Activated T-helper 1 cell treated with anti-CD3 and anti-CD28 coated beads, Interleukin-2, amount 50 U/mL, for 16 hours (primary cell): ENCODE results near the gene TOM1L2.

Source experiments
- DNase-seq, 2 donors: peaks; one replicate each; pipeline ENCODE4 v3.0.0-alpha.2; 2020; ENCODE audit warnings: low read depth in 1 of 2, low spot score in 1 of 2

The TOM1L2 gene

GRCh38 chr17:17836818-17837379 lies 135.3 kb downstream of the TOM1L2 start, which contains the start of gene SREBF1:
SREBF1 (minus strand) TSS chr17:17836986; CDS start chr17:17836817, 169 bp downstream.
- peak in 1 of 2 donors; percentile 48 for DNase-seq

GRCh38 chr17:17836250-17836817 lies 135.9 kb downstream of the TOM1L2 start:
- peak; percentile 95 for DNase-seq

GRCh38 chr17:17835415-17836249 lies 136.6 kb downstream of the TOM1L2 start:
- DNase-seq = no peak

- no peak for DNase-seq
These were observed 137.2 kb downstream of the TOM1L2 start for GRCh38 chr17:17834974-17835373.

- no peak for DNase-seq
These were observed 138.4 kb downstream of the TOM1L2 start for GRCh38 chr17:17833658-17834357.

- DNase-seq = no peak
These were observed 140.2 kb downstream of the TOM1L2 start for GRCh38 chr17:17832032-17832363.

- no peak for DNase-seq
These were observed 140.8 kb downstream of the TOM1L2 start for GRCh38 chr17:17831208-17832031.

- DNase-seq = no peak
These were observed 141.4 kb downstream of the TOM1L2 start for GRCh38 chr17:17830740-17831207.

GRCh38 chr17:17830269-17830567 lies 142.0 kb downstream of the TOM1L2 start:
- DNase-seq = no peak

- no peak for DNase-seq
These were observed 144.2 kb downstream of the TOM1L2 start for GRCh38 chr17:17827826-17828621.

- DNase-seq = no peak
These were observed 145.0 kb downstream of the TOM1L2 start for GRCh38 chr17:17826942-17827785.

- DNase-seq = no peak
These were observed 145.9 kb downstream of the TOM1L2 start for GRCh38 chr17:17826342-17826713.

- no peak for DNase-seq
These were observed 147.2 kb downstream of the TOM1L2 start for GRCh38 chr17:17824783-17825614.

GRCh38 chr17:17824119-17824782 lies 147.9 kb downstream of the TOM1L2 start:
- no peak for DNase-seq

GRCh38 chr17:17823433-17824118 lies 148.6 kb downstream of the TOM1L2 start:
- DNase-seq = peak; percentile 43 to 70

- no peak for DNase-seq
These were observed 149.6 kb downstream of the TOM1L2 start for GRCh38 chr17:17822616-17823015.

- no peak for DNase-seq
These were observed 150.0 kb downstream of the TOM1L2 start for GRCh38 chr17:17822189-17822588.
